ENCODE results near the gene GJD4. TPM values are rescaled to one million over a fixed set of nuclear protein-coding genes. Genes with fewer than 3 reads are reported as not detected.
A peak's percentile ranks its signal among the peaks of the same experiment; 100 is the strongest.

The GJD4 gene
- total RNA-seq, 1 experiment from 2014 or later, result not detected

DNA sequence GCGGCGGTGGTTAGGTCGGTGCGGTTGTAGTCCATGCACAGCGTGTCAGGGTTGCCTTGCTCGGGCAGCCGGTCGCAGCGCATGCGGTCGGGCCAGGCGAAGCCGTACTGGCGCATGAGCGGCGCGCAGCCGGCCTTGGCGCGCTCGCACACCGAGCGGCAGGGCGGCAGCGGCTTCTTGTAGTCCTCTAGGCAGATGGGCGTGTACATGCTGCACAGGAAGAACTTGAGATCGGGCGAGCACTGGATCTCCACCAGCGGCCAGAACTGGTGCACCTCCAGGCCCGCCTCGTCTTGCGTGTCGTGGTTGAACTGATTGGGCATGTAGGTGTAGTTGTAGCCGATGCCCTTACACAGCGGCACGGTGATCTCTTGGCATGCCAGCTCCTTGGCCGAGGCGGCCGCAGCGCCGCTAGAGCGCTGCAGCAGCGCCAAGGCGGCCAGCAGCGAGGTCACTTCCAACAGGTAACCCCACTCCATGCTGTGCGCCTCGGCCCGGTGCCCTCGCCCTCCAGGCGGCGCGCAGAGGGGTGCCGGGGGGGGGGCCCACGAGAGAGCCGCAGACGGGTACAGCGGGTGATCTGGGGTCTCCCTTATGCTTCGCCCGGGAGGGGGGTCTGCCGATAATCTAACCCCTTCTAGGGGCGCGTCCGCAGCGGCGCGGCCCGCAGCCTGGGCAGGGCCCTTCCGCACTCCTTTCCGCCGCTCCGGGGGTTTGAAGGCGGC lies 36.0 kb downstream of the GJD4 start:
- RAD21 ChIA-PET (ENCODE audit: low non-redundant PET in 1 of 2, low total read pairs in 2 of 2, uncharacterized antibody in 2 of 2, unreplicated experiment in 2 of 2), result no interaction called here
- Histone ChIP-seq H3K9me3 (ENCODE audit: control insufficient read depth in 1 of 2, insufficient read depth in 1 of 2, low read depth in 1 of 2, low read length in 2 of 2) (no peaks in the 10 kb centered on the region), H3K36me3 (ENCODE audit: control insufficient read depth in 1 of 2, insufficient read depth in 2 of 2, low read length in 2 of 2) (no peaks in the 10 kb centered on the region), H2AFZ (ENCODE audit: low read depth, low read length, poor library complexity, severe bottlenecking) (no peak overlapping the region), H3K4me3 (replicated peaks in 1 of 2; ENCODE audit: low read depth in 1 of 2, low read length in 2 of 2) (no peak overlapping the region), H3K27ac (ENCODE audit: low read depth, low read length) (no peak overlapping the region), H3K9ac (ENCODE audit: low read length) (no peak overlapping the region), H4K20me1 (ENCODE audit: insufficient read depth) (no peaks in the 10 kb centered on the region), H3K79me2 (ENCODE audit: insufficient read depth, low read length) (no peaks in the 10 kb centered on the region), H3K9me2 (ENCODE audit: insufficient read depth) (no peaks in the 10 kb centered on the region), H3K4me1 (ENCODE audit: control insufficient read depth in 1 of 2, insufficient read depth in 2 of 2, low read length in 2 of 2) (peaks cover 8 to 28% of the 10 kb centered on the region in 2 experiments), H3K27me3 (ENCODE audit: insufficient read depth, low read length) (peaks cover 36% of the 10 kb centered on the region), H3K4me2 (ENCODE audit: low read length) (peak overlapping the region; percentile 70)
- POLR2A ChIA-PET, result no interaction called here
- ATAC-seq (peak; percentile 73), DNase-seq (ENCODE audit: low read depth, low spot score) (peak; percentile 31)
- no TSS peak for BruUV-seq (replicated peaks)
- intact Hi-C loops (cut with micrococcal nuclease), result no loop called here
- CTCF ChIA-PET, result no interaction called here
- TF ChIP-seq, protein P1, sequence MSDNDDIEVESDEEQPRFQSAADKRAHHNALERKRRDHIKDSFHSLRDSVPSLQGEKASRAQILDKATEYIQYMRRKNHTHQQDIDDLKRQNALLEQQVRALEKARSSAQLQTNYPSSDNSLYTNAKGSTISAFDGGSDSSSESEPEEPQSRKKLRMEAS (IDR thresholded peaks at IDR 0.05), result peak; percentile 78
- TF ChIP-seq ZNF274 (IDR thresholded peaks at IDR 0.05; ENCODE audit: low read depth, low read length), result no peak

DNA sequence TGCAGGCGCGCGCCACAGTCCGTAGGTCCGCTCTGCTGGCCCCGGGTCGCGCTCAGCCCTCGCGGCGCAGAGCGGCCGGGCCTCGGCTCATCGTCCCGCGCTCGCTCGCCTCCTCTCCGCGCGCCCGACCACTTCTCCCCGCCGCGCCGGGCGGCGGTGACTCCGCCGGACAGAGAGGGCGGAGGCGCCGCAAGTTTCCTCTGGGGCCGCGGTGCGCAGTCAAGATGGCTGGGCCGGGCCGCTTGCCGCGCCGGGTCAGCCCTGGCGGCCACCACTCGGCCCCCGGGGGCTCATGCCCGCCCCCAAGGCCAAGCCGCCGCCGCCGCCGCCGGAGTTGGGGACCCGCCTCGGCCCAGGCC lies 36.5 kb downstream of the GJD4 start:
- intact Hi-C loops (cut with micrococcal nuclease), result no loop called here
- H4K20me1 ChIP-seq (ENCODE audit: insufficient read depth), result no peaks in the 10 kb centered on the region
- DNase-seq (ENCODE audit: low read depth, low spot score), result no peak
- no peak for TF ChIP-seq CBX3 (IDR thresholded peaks at IDR 0.05; ENCODE audit: low read depth)
- no peak for TF ChIP-seq YY1 (IDR thresholded peaks at IDR 0.05; ENCODE audit: extremely low read depth, insufficient replicate concordance, low read depth, low read length)
- no peak for TF ChIP-seq EZH2 (IDR thresholded peaks at IDR 0.05)
- no peak for TF ChIP-seq POLR2A (IDR thresholded peaks at IDR 0.05; ENCODE audit: borderline replicate concordance, extremely low read depth, insufficient read depth, insufficient read length)
- TF ChIP-seq EGR1 (IDR thresholded peaks at IDR 0.05; ENCODE audit: low read depth), result no peak
- TF ChIP-seq, protein P2, sequence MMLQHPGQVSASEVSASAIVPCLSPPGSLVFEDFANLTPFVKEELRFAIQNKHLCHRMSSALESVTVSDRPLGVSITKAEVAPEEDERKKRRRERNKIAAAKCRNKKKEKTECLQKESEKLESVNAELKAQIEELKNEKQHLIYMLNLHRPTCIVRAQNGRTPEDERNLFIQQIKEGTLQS (IDR thresholded peaks at IDR 0.05), result no peak
- TF ChIP-seq EZH2phosphoT487 (IDR thresholded peaks at IDR 0.05; ENCODE audit: borderline replicate concordance), result no peak
- TF ChIP-seq ZFX (IDR thresholded peaks at IDR 0.05), result no peak
- TF ChIP-seq, protein P3, sequence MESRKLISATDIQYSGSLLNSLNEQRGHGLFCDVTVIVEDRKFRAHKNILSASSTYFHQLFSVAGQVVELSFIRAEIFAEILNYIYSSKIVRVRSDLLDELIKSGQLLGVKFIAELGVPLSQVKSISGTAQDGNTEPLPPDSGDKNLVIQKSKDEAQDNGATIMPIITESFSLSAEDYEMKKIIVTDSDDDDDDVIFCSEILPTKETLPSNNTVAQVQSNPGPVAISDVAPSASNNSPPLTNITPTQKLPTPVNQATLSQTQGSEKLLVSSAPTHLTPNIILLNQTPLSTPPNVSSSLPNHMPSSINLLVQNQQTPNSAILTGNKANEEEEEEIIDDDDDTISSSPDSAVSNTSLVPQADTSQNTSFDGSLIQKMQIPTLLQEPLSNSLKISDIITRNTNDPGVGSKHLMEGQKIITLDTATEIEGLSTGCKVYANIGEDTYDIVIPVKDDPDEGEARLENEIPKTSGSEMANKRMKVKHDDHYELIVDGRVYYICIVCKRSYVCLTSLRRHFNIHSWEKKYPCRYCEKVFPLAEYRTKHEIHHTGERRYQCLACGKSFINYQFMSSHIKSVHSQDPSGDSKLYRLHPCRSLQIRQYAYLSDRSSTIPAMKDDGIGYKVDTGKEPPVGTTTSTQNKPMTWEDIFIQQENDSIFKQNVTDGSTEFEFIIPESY (IDR thresholded peaks at IDR 0.05; ENCODE audit: extremely low read depth, insufficient replicate concordance, low read length), result no peak
- TF ChIP-seq CEBPB (IDR thresholded peaks at IDR 0.05; ENCODE audit: low read depth), result no peak
- no peak for TF ChIP-seq ELF1 (IDR thresholded peaks at IDR 0.05; ENCODE audit: borderline replicate concordance, low read depth)
- TF ChIP-seq, protein P4, sequence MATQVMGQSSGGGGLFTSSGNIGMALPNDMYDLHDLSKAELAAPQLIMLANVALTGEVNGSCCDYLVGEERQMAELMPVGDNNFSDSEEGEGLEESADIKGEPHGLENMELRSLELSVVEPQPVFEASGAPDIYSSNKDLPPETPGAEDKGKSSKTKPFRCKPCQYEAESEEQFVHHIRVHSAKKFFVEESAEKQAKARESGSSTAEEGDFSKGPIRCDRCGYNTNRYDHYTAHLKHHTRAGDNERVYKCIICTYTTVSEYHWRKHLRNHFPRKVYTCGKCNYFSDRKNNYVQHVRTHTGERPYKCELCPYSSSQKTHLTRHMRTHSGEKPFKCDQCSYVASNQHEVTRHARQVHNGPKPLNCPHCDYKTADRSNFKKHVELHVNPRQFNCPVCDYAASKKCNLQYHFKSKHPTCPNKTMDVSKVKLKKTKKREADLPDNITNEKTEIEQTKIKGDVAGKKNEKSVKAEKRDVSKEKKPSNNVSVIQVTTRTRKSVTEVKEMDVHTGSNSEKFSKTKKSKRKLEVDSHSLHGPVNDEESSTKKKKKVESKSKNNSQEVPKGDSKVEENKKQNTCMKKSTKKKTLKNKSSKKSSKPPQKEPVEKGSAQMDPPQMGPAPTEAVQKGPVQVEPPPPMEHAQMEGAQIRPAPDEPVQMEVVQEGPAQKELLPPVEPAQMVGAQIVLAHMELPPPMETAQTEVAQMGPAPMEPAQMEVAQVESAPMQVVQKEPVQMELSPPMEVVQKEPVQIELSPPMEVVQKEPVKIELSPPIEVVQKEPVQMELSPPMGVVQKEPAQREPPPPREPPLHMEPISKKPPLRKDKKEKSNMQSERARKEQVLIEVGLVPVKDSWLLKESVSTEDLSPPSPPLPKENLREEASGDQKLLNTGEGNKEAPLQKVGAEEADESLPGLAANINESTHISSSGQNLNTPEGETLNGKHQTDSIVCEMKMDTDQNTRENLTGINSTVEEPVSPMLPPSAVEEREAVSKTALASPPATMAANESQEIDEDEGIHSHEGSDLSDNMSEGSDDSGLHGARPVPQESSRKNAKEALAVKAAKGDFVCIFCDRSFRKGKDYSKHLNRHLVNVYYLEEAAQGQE (IDR thresholded peaks at IDR 0.05; ENCODE audit: low read depth), result no peak

More for the DNA sequence above, 36.5 kb downstream of the GJD4 start:
- CTCF ChIA-PET, result no interaction called here
- H3K4me3 ChIP-seq (replicated peaks in 1 of 2; ENCODE audit: low read depth in 1 of 2, low read length in 2 of 2), result peak overlapping the region in 1 of 2 experiments; percentile 43; a peak in 2 of 4 replicates
- POLR2A ChIA-PET, result no interaction called here
- H3K4me1 ChIP-seq (ENCODE audit: control insufficient read depth in 1 of 2, insufficient read depth in 2 of 2, low read length in 2 of 2), result peaks cover 8 to 28% of the 10 kb centered on the region in 2 experiments
- H3K9me3 ChIP-seq (ENCODE audit: control insufficient read depth in 1 of 2, insufficient read depth in 1 of 2, low read depth in 1 of 2, low read length in 2 of 2), result no peaks in the 10 kb centered on the region
- no peaks in the 10 kb centered on the region for H3K36me3 ChIP-seq (ENCODE audit: control insufficient read depth in 1 of 2, insufficient read depth in 2 of 2, low read length in 2 of 2)
- RAD21 ChIA-PET (ENCODE audit: low non-redundant PET in 1 of 2, low total read pairs in 2 of 2, uncharacterized antibody in 2 of 2, unreplicated experiment in 2 of 2), result no interaction called here
- BruUV-seq (replicated peaks), result no TSS peak
- no peaks in the 10 kb centered on the region for H3K9me2 ChIP-seq (ENCODE audit: insufficient read depth)
- peaks cover 36% of the 10 kb centered on the region for H3K27me3 ChIP-seq (ENCODE audit: insufficient read depth, low read length)
- peak overlapping the region; percentile 70 for H3K4me2 ChIP-seq (ENCODE audit: low read length)
- no peak for ATAC-seq
- H3K9ac ChIP-seq (ENCODE audit: low read length), result no peak overlapping the region
- H3K79me2 ChIP-seq (ENCODE audit: insufficient read depth, low read length), result no peaks in the 10 kb centered on the region
- H3K27ac ChIP-seq (ENCODE audit: low read depth, low read length), result no peak overlapping the region
- no peak overlapping the region for H2AFZ ChIP-seq (ENCODE audit: low read depth, low read length, poor library complexity, severe bottlenecking)
